Measurements from ENCODE around the gene RHO.

GRCh38 chr3:129581623-129582022, 53.2 kb downstream of the RHO start:
- TF ChIP-seq CTCF (conservative IDR thresholded peaks at IDR 0.05 in 1 of 2, IDR thresholded peaks at IDR 0.05 in 1 of 2; ENCODE audit: low read depth in 1 of 2, low read length in 2 of 2) = no peak
- no peak for TF ChIP-seq EZH2 (IDR thresholded peaks at IDR 0.05; ENCODE audit: low read length, missing control alignments)
